Ureter (tissue), 1 donor: ENCODE results near the gene SMPD2. TPM values are rescaled to one million over a fixed set of nuclear protein-coding genes. Genes with fewer than 3 reads are reported as not detected.

Experiments
- DNase-seq: peaks from one replicate; pipeline ENCODE4 v3.0.0-alpha.2; 2020; ENCODE audit warnings: low spot score
- total RNA-seq: library from RNA; stranded (reverse); gene quantifications from one replicate; pipeline ENCODE4 v1.2.4, GENCODE V29; 2023
- donor health status: DM: yes; HTN: yes; CAD: no.

SMPD2 gene
- total RNA-seq: 15.3 TPM

- peak; percentile 89 for DNase-seq
These were observed at the start of gene SMPD2, which contains the start of gene PPIL6 for GRCh38 chr6:109440331-109441068. TSS of gene SMPD2 (plus strand) at chr6:109440724. CDS start at chr6:109441122, 398 bp downstream. TSS of gene PPIL6 (minus strand) at chr6:109440628. CDS start at chr6:109440590, 38 bp downstream.

GRCh38 chr6:109393157-109393885, 47.2 kb upstream of the SMPD2 start:
- no peak for DNase-seq

- DNase-seq: no peak
These were observed 46.6 kb upstream of the SMPD2 start for GRCh38 chr6:109393886-109394281.

- DNase-seq: no peak
These were observed 44.3 kb upstream of the SMPD2 start for GRCh38 chr6:109396046-109396718.

- no peak for DNase-seq
These were observed 43.5 kb upstream of the SMPD2 start for GRCh38 chr6:109397020-109397419.

- no peak for DNase-seq
These were observed 34.3 kb upstream of the SMPD2 start for GRCh38 chr6:109406196-109406595.

GRCh38 chr6:109411034-109411433, 29.5 kb upstream of the SMPD2 start:
- no peak for DNase-seq

GRCh38 chr6:109417646-109418045, 22.9 kb upstream of the SMPD2 start:
- DNase-seq: no peak

GRCh38 chr6:109420751-109421150, 19.8 kb upstream of the SMPD2 start:
- no peak for DNase-seq

- no peak for DNase-seq
These were observed 19.3 kb upstream of the SMPD2 start for GRCh38 chr6:109421184-109421583.

- DNase-seq: no peak
These were observed 15.6 kb upstream of the SMPD2 start for GRCh38 chr6:109424946-109425345.

- no peak for DNase-seq
These were observed 11.5 kb upstream of the SMPD2 start for GRCh38 chr6:109428889-109429477.

GRCh38 chr6:109429496-109429895, 11.0 kb upstream of the SMPD2 start:
- DNase-seq: no peak

- peak; percentile 24 for DNase-seq
These were observed 6.1 kb upstream of the SMPD2 start for GRCh38 chr6:109434456-109434855.

- peak; percentile 26 for DNase-seq
These were observed 4.5 kb upstream of the SMPD2 start for GRCh38 chr6:109436041-109436440.

GRCh38 chr6:109441069-109441816, 719 bp downstream of the SMPD2 start:
- no peak for DNase-seq

- no peak for DNase-seq
These were observed 1.9 kb downstream of the SMPD2 start for GRCh38 chr6:109442393-109442924.

- no peak for DNase-seq
These were observed 3.0 kb downstream of the SMPD2 start for GRCh38 chr6:109443425-109443950.

- no peak for DNase-seq
These were observed 4.9 kb downstream of the SMPD2 start for GRCh38 chr6:109445382-109445781.

- DNase-seq: no peak
These were observed 5.5 kb downstream of the SMPD2 start for GRCh38 chr6:109446072-109446471.

- DNase-seq: no peak
These were observed 6.0 kb downstream of the SMPD2 start for GRCh38 chr6:109446541-109446940.
